Posterior cingulate gyrus (tissue), 11 donors: Measurements from ENCODE around the gene PRKCE.

Source experiments
- DNase-seq, 10 donors: peaks; one replicate each; pipeline versions ENCODE4 v3.0.0 to v3.0.0-alpha.2; 2020 to 2021; ENCODE audit warnings: mixed read lengths in 3 of 10
- intact Hi-C: fragments of 100-400 bp; cut with DNase I; formaldehyde crosslinking; loops from one replicate; pipeline ENCODE4 v1.15.1; 2023

The PRKCE gene

GRCh38 chr2:45988879-45989278 lies 337.4 kb downstream of the PRKCE start:
- intact Hi-C loops: no loop called here
- DNase-seq: no peak

GRCh38 chr2:45990131-45990530 lies 338.7 kb downstream of the PRKCE start:
- no peak for DNase-seq
- intact Hi-C loops: no loop called here

GRCh38 chr2:45992021-45992740 lies 340.7 kb downstream of the PRKCE start:
- no peak for DNase-seq
- intact Hi-C loops: no loop called here

- intact Hi-C loops: loop anchor here (1.0 kb wide), 1 partner anchor 468 kb away; no protein-coding TSS in a partner anchor
- no peak for DNase-seq
Measured at GRCh38 chr2:45992741-45993475, 341.4 kb downstream of the PRKCE start.

- intact Hi-C loops: loop anchor here (1.0 kb wide), 1 partner anchor 468 kb away; no protein-coding TSS in a partner anchor
- peak in 3 of 10 donors; percentile 43 to 52 (median 47) for DNase-seq
Measured at GRCh38 chr2:45993476-45993991, 342.1 kb downstream of the PRKCE start.

- DNase-seq: no peak
- intact Hi-C loops: no loop called here
Measured at GRCh38 chr2:45994060-45994459, 342.6 kb downstream of the PRKCE start.

GRCh38 chr2:46000660-46001059 lies 349.2 kb downstream of the PRKCE start:
- intact Hi-C loops: no loop called here

GRCh38 chr2:46001290-46001689 lies 349.8 kb downstream of the PRKCE start:
- no peak for DNase-seq
- intact Hi-C loops: no loop called here

More at GRCh38 chr2:46000660-46001059, 349.2 kb downstream of the PRKCE start:
- DNase-seq: no peak

GRCh38 chr2:46001741-46002506 lies 350.4 kb downstream of the PRKCE start:
- DNase-seq: no peak
- intact Hi-C loops: no loop called here

- no peak for DNase-seq
- intact Hi-C loops: no loop called here
Measured at GRCh38 chr2:46002507-46002883, 351.0 kb downstream of the PRKCE start.

- intact Hi-C loops: no loop called here
- no peak for DNase-seq
Measured at GRCh38 chr2:46002947-46003346, 351.5 kb downstream of the PRKCE start.

GRCh38 chr2:46003903-46004473 lies 352.5 kb downstream of the PRKCE start:
- intact Hi-C loops: no loop called here
- no peak for DNase-seq

- intact Hi-C loops: no loop called here
- DNase-seq: no peak
Measured at GRCh38 chr2:46006473-46007025, 355.1 kb downstream of the PRKCE start.

- no peak for DNase-seq
- intact Hi-C loops: no loop called here
Measured at GRCh38 chr2:46007412-46007811, 355.9 kb downstream of the PRKCE start.

GRCh38 chr2:46008091-46008870 lies 356.8 kb downstream of the PRKCE start:
- DNase-seq: no peak
- intact Hi-C loops: no loop called here

- no peak for DNase-seq
- intact Hi-C loops: no loop called here
Measured at GRCh38 chr2:46009315-46009714, 357.8 kb downstream of the PRKCE start.

- intact Hi-C loops: loop anchor here (5.0 kb wide), 1 partner anchor 358 kb away; no protein-coding TSS in a partner anchor
- no peak for DNase-seq
Measured at GRCh38 chr2:46009772-46010171, 358.3 kb downstream of the PRKCE start.

GRCh38 chr2:46010223-46010924 lies 358.9 kb downstream of the PRKCE start:
- no peak for DNase-seq
- intact Hi-C loops: loop anchor here (5.0 kb wide), 1 partner anchor 357 kb away; no protein-coding TSS in a partner anchor
